Measurements from ENCODE around the gene EHMT1.
"Not testable (repeated sequence)": the region's sequence is repeated elsewhere in the genome, so short reads cannot be mapped to it uniquely, and the experiment has no call there.

The EHMT1 gene

GRCh38 chr9:137774775-137775386 is 156.1 kb downstream of the EHMT1 start:
- H3K36me3 ChIP-seq (ENCODE audit: control insufficient read depth in 1 of 2, insufficient read depth in 2 of 2, low read length in 2 of 2): peaks cover 45 to 72% of the 10 kb centered on the region in 2 donors

GRCh38 chr9:137776306-137776995 is 157.6 kb downstream of the EHMT1 start:
- H3K9me3 ChIP-seq (ENCODE audit: control insufficient read depth in 1 of 2, low read length in 2 of 2): no peaks in the 10 kb centered on the region
- H3K9ac ChIP-seq (ENCODE audit: low read depth in 1 of 2, low read length in 2 of 2): no peak overlapping the region
- H3K27me3 ChIP-seq (ENCODE audit: control insufficient read depth in 1 of 2, insufficient read depth in 2 of 2, low read length in 2 of 2): no peaks in the 10 kb centered on the region
- peaks cover 6% of the 10 kb centered on the region in 2 donors for H3K4me1 ChIP-seq (ENCODE audit: control insufficient read depth in 1 of 2, insufficient read depth in 2 of 2, low read length in 2 of 2)
- H3K4me3 ChIP-seq (ENCODE audit: low read depth in 1 of 2, low read length in 2 of 2): no peak overlapping the region
- H3K27ac ChIP-seq (ENCODE audit: low read depth, low read length): no peak overlapping the region
- peaks cover 42 to 77% of the 10 kb centered on the region in 2 donors for H3K36me3 ChIP-seq (ENCODE audit: control insufficient read depth in 1 of 2, insufficient read depth in 2 of 2, low read length in 2 of 2)

More at GRCh38 chr9:137774775-137775386, 156.1 kb downstream of the EHMT1 start:
- Histone ChIP-seq H3K9ac (ENCODE audit: low read depth in 1 of 2, low read length in 2 of 2) (no peak overlapping the region), H3K9me3 (ENCODE audit: control insufficient read depth in 1 of 2, low read length in 2 of 2) (no peaks in the 10 kb centered on the region), H3K4me1 (ENCODE audit: control insufficient read depth in 1 of 2, insufficient read depth in 2 of 2, low read length in 2 of 2) (peaks cover 6 to 9% of the 10 kb centered on the region in 2 donors), H3K27ac (ENCODE audit: low read depth, low read length) (no peak overlapping the region), H3K27me3 (ENCODE audit: control insufficient read depth in 1 of 2, insufficient read depth in 2 of 2, low read length in 2 of 2) (no peaks in the 10 kb centered on the region), H3K4me3 (ENCODE audit: low read depth in 1 of 2, low read length in 2 of 2) (no peak overlapping the region)

- Histone ChIP-seq H3K9ac (ENCODE audit: low read depth in 1 of 2, low read length in 2 of 2) (no peak overlapping the region), H3K9me3 (ENCODE audit: control insufficient read depth in 1 of 2, low read length in 2 of 2) (no peaks in the 10 kb centered on the region), H3K27me3 (ENCODE audit: control insufficient read depth in 1 of 2, insufficient read depth in 2 of 2, low read length in 2 of 2) (no peaks in the 10 kb centered on the region), H3K36me3 (ENCODE audit: control insufficient read depth in 1 of 2, insufficient read depth in 2 of 2, low read length in 2 of 2) (peaks cover 54 to 90% of the 10 kb centered on the region in 2 donors), H3K27ac (ENCODE audit: low read depth, low read length) (no peak overlapping the region), H3K4me1 (ENCODE audit: control insufficient read depth in 1 of 2, insufficient read depth in 2 of 2, low read length in 2 of 2) (no peaks in the 10 kb centered on the region), H3K4me3 (ENCODE audit: low read depth in 1 of 2, low read length in 2 of 2) (no peak overlapping the region)
These were observed 159.0 kb downstream of the EHMT1 start for GRCh38 chr9:137777761-137778160.

DNA sequence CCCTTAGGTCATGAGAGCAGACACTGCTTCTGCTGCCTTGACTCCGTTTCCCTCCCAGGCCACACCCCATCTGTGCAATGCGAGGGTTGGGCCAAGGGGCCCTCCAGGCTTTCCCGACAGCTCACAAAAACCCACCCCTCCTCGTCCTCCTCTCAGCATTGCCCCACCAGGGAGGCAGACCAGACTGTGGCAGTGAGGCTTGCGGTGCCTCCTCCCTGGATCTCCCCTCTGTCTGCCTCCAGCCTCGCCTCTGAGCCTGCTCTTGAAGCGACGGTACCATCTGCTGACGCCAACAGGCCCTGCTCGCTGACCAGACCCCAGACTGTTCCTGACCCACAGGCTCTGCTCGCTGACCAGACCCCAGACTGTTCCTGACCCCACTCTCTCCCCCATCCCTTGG is 159.5 kb downstream of the EHMT1 start:
- Histone ChIP-seq H3K9ac (ENCODE audit: low read depth in 1 of 2, low read length in 2 of 2) (no peak overlapping the region), H3K27me3 (ENCODE audit: control insufficient read depth in 1 of 2, insufficient read depth in 2 of 2, low read length in 2 of 2) (no peaks in the 10 kb centered on the region), H3K36me3 (ENCODE audit: control insufficient read depth in 1 of 2, insufficient read depth in 2 of 2, low read length in 2 of 2) (peaks cover 58 to 92% of the 10 kb centered on the region in 2 donors), H3K9me3 (ENCODE audit: control insufficient read depth in 1 of 2, low read length in 2 of 2) (no peaks in the 10 kb centered on the region), H3K4me1 (ENCODE audit: control insufficient read depth in 1 of 2, insufficient read depth in 2 of 2, low read length in 2 of 2) (no peaks in the 10 kb centered on the region), H3K27ac (ENCODE audit: low read depth, low read length) (no peak overlapping the region), H3K4me3 (ENCODE audit: low read depth in 1 of 2, low read length in 2 of 2) (no peak overlapping the region)

DNA sequence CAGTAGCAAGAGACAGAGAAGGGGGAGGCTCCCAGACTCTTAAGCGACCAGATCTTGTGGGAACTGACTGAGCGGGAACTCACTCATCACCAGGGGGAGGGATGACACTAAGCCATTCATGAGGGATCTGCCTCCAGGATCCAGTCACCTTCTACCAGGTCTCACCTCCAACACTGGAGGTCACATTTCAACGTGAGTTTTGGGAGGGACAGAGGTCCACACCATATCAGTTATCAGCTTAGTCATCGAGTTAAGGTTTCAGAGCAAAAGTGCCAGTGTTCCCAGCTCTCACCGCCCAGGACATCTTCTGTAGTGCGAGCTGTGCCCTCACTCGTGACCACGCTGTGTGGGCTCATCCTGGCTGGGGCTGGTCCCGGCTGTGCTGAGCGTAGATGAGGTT is 160.1 kb downstream of the EHMT1 start:
- Histone ChIP-seq H3K4me3 (ENCODE audit: low read depth in 1 of 2, low read length in 2 of 2) (no peak overlapping the region), H3K27ac (ENCODE audit: low read depth, low read length) (no peak overlapping the region), H3K4me1 (ENCODE audit: control insufficient read depth in 1 of 2, insufficient read depth in 2 of 2, low read length in 2 of 2) (no peaks in the 10 kb centered on the region), H3K36me3 (ENCODE audit: control insufficient read depth in 1 of 2, insufficient read depth in 2 of 2, low read length in 2 of 2) (peaks cover 58 to 87% of the 10 kb centered on the region in 2 donors), H3K27me3 (ENCODE audit: control insufficient read depth in 1 of 2, insufficient read depth in 2 of 2, low read length in 2 of 2) (no peaks in the 10 kb centered on the region), H3K9me3 (ENCODE audit: control insufficient read depth in 1 of 2, low read length in 2 of 2) (no peaks in the 10 kb centered on the region), H3K9ac (ENCODE audit: low read depth in 1 of 2, low read length in 2 of 2) (no peak overlapping the region)

DNA sequence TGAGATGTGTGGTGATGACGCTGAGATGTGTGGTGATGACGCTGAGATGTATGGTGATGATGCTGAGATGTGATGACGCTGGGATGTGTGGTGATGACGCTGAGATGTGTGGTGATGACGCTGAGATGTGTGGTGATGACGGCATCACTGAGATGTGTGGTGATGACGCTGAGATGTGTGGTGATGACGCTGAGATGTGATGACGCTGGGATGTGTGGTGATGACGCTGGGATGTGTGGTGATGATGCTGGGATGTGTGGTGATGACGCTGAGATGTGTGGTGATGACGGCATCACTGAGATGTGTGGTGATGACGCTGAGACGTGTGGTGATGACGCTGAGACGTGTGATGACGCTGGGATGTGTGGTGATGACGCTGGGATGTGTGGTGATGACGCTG is 161.2 kb downstream of the EHMT1 start:
- H3K9me3 ChIP-seq (ENCODE audit: control insufficient read depth in 1 of 2, low read length in 2 of 2); H3K4me1 ChIP-seq (ENCODE audit: control insufficient read depth in 1 of 2, insufficient read depth in 2 of 2, low read length in 2 of 2); H3K9ac ChIP-seq (ENCODE audit: low read depth in 1 of 2, low read length in 2 of 2); H3K4me3 ChIP-seq (ENCODE audit: low read depth in 1 of 2, low read length in 2 of 2); H3K27ac ChIP-seq (ENCODE audit: low read depth, low read length); H3K27me3 ChIP-seq (ENCODE audit: control insufficient read depth in 1 of 2, insufficient read depth in 2 of 2, low read length in 2 of 2): not testable (repeated sequence)
- peaks cover 54 to 90% of the 10 kb centered on the region in 2 donors for H3K36me3 ChIP-seq (ENCODE audit: control insufficient read depth in 1 of 2, insufficient read depth in 2 of 2, low read length in 2 of 2)

DNA sequence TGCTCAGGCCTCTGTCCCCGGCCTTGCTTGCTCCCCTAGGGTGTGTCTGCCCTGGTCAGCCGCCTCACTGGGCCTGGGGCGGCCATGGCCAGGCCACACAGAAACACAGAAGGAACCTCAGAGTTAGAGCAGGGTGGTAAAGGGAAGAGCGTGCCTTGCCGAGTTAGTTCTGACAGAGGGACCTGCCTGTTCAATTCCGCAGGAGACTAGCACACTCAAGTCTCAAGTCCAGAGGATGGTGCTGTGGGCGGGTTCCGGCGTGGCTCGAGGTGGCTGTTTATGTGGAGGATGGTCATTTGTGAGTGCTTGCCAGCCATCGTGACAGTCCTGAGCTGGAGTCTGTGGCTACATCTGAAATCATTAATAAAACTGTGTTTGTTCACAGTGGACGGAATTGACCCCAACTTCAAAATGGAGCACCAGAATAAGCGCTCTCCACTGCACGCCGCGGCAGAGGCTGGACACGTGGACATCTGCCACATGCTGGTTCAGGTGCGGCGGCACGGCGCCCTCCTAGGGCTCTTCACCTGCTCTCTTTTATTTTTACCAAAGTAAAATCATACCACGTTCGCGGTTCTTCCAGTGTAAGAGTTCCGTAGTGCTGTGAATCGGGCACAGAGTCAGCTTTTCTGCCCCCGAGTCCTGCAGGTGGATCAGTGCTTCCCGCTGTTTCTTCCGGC is 163.2 kb downstream of the EHMT1 start:
- Histone ChIP-seq H3K4me1 (ENCODE audit: control insufficient read depth in 1 of 2, insufficient read depth in 2 of 2, low read length in 2 of 2) (no peaks in the 10 kb centered on the region), H3K27me3 (ENCODE audit: control insufficient read depth in 1 of 2, insufficient read depth in 2 of 2, low read length in 2 of 2) (no peaks in the 10 kb centered on the region), H3K9ac (ENCODE audit: low read depth in 1 of 2, low read length in 2 of 2) (no peak overlapping the region), H3K9me3 (ENCODE audit: control insufficient read depth in 1 of 2, low read length in 2 of 2) (no peaks in the 10 kb centered on the region), H3K36me3 (ENCODE audit: control insufficient read depth in 1 of 2, insufficient read depth in 2 of 2, low read length in 2 of 2) (peaks cover 37 to 88% of the 10 kb centered on the region in 2 donors), H3K27ac (ENCODE audit: low read depth, low read length) (no peak overlapping the region), H3K4me3 (ENCODE audit: low read depth in 1 of 2, low read length in 2 of 2) (no peak overlapping the region)

- H3K9me3 ChIP-seq (ENCODE audit: control insufficient read depth in 1 of 2, low read length in 2 of 2): no peaks in the 10 kb centered on the region
- H3K4me3 ChIP-seq (ENCODE audit: low read depth in 1 of 2, low read length in 2 of 2): no peak overlapping the region
- peaks cover 32 to 80% of the 10 kb centered on the region in 2 donors for H3K36me3 ChIP-seq (ENCODE audit: control insufficient read depth in 1 of 2, insufficient read depth in 2 of 2, low read length in 2 of 2)
- no peak overlapping the region for H3K27ac ChIP-seq (ENCODE audit: low read depth, low read length)
- H3K27me3 ChIP-seq (ENCODE audit: control insufficient read depth in 1 of 2, insufficient read depth in 2 of 2, low read length in 2 of 2): no peaks in the 10 kb centered on the region
- H3K4me1 ChIP-seq (ENCODE audit: control insufficient read depth in 1 of 2, insufficient read depth in 2 of 2, low read length in 2 of 2): peaks cover 0 to 12% of the 10 kb centered on the region in 2 donors
- no peak overlapping the region for H3K9ac ChIP-seq (ENCODE audit: low read depth in 1 of 2, low read length in 2 of 2)
These were observed 164.7 kb downstream of the EHMT1 start for GRCh38 chr9:137783521-137783920.

DNA sequence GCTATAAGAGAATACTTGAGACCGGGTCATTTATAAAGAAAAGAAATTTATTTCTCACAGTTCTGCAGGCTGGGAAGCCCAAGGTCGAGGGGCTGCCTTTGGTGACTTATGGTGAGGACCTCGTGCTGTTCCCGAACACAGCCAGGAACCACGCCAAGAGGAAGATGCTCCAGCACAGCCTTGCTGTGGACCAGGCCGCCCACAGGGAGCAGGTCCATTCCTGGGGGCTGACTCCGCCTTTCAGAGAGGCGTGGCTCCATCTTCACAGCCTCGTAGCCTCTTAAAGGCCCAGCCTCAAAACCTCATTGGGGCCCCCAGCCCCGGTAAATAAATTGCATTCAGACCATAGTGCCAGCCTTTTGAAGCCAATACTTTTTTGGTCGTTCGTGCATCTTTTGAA is 165.2 kb downstream of the EHMT1 start:
- Histone ChIP-seq H3K27me3 (ENCODE audit: control insufficient read depth in 1 of 2, insufficient read depth in 2 of 2, low read length in 2 of 2) (no peaks in the 10 kb centered on the region), H3K4me1 (ENCODE audit: control insufficient read depth in 1 of 2, insufficient read depth in 2 of 2, low read length in 2 of 2) (peaks cover 0 to 15% of the 10 kb centered on the region in 2 donors), H3K9ac (ENCODE audit: low read depth in 1 of 2, low read length in 2 of 2) (no peak overlapping the region), H3K9me3 (ENCODE audit: control insufficient read depth in 1 of 2, low read length in 2 of 2) (no peaks in the 10 kb centered on the region), H3K4me3 (ENCODE audit: low read depth in 1 of 2, low read length in 2 of 2) (no peak overlapping the region), H3K27ac (ENCODE audit: low read depth, low read length) (no peak overlapping the region), H3K36me3 (ENCODE audit: control insufficient read depth in 1 of 2, insufficient read depth in 2 of 2, low read length in 2 of 2) (peaks cover 27 to 75% of the 10 kb centered on the region in 2 donors)

All from duodenal mucosa (tissue), 2 donors.